WERI-Rb-1 (cell line): ENCODE data around the gene PLET1.

ENCODE experiments used
- DNase-seq: peaks from one replicate; pipeline ENCODE4 v3.0.0-alpha.2; 2020
- H3K27ac ChIP-seq: fragments of 250-450 bp; sonication (Bioruptor Pico); 2 replicates; pipeline ENCODE4 v1.5.1; 2020; ENCODE audit warnings: mild to moderate bottlenecking, moderate library complexity
- H3K27me3 ChIP-seq: fragments of 250-450 bp; sonication (Bioruptor Pico); 2 replicates; pipeline ENCODE4 v1.5.1; 2021; ENCODE audit warnings: mild to moderate bottlenecking, low read depth, moderate library complexity; ENCODE audit not compliant: insufficient read depth, severe bottlenecking
- H3K36me3 ChIP-seq: fragments of 250-450 bp; sonication (Bioruptor Pico); 2 replicates; pipeline ENCODE4 v1.5.1; 2020; ENCODE audit warnings: mild to moderate bottlenecking, moderate library complexity
- H3K4me3 ChIP-seq: 2 replicates; pipeline ENCODE4 v1.5.1; 2011; ENCODE audit warnings: low read depth, mild to moderate bottlenecking, control low read depth, low read length
- H3K9me3 ChIP-seq: fragments of 250-450 bp; sonication (Bioruptor Pico); 2 replicates; pipeline ENCODE4 v1.5.1; 2021; ENCODE audit warnings: mild to moderate bottlenecking, moderate library complexity; ENCODE audit not compliant: severe bottlenecking
- TF ChIP-seq, protein P1 (sequence below): IDR thresholded peaks from 2 replicates; pipeline ENCODE4 v1.5.1; 2011; ENCODE audit warnings: low read depth, mild to moderate bottlenecking, control low read depth, inconsistent platforms, low read length

The PLET1 gene

DNA sequence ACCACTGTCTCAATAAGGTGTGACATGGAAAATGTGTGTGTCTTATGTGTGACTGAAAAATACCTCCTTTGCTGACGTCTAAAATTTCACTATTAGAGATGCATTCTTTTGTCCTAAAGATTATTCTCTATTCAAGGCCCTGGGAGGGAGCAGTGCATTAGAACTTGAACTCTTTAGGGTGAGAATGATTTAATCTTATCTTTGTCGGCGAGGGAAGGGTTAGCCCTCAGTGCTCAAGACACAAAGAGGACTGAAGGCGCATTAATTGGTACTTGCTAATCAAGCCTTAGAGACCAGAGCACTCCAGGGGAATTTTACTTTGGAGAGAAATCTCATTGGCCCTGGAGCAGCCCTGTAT is 29.8 kb upstream of the PLET1 start:
- H3K36me3 ChIP-seq: no peaks in the 10 kb centered on the region
- no peak overlapping the region for H3K27ac ChIP-seq
- DNase-seq: no peak
- no peaks in the 10 kb centered on the region for H3K9me3 ChIP-seq
- peak overlapping the region; percentile 60 for H3K4me3 ChIP-seq
- TF ChIP-seq, protein P1, sequence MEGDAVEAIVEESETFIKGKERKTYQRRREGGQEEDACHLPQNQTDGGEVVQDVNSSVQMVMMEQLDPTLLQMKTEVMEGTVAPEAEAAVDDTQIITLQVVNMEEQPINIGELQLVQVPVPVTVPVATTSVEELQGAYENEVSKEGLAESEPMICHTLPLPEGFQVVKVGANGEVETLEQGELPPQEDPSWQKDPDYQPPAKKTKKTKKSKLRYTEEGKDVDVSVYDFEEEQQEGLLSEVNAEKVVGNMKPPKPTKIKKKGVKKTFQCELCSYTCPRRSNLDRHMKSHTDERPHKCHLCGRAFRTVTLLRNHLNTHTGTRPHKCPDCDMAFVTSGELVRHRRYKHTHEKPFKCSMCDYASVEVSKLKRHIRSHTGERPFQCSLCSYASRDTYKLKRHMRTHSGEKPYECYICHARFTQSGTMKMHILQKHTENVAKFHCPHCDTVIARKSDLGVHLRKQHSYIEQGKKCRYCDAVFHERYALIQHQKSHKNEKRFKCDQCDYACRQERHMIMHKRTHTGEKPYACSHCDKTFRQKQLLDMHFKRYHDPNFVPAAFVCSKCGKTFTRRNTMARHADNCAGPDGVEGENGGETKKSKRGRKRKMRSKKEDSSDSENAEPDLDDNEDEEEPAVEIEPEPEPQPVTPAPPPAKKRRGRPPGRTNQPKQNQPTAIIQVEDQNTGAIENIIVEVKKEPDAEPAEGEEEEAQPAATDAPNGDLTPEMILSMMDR: no peak
- H3K27me3 ChIP-seq: peaks cover 4% of the 10 kb centered on the region

DNA sequence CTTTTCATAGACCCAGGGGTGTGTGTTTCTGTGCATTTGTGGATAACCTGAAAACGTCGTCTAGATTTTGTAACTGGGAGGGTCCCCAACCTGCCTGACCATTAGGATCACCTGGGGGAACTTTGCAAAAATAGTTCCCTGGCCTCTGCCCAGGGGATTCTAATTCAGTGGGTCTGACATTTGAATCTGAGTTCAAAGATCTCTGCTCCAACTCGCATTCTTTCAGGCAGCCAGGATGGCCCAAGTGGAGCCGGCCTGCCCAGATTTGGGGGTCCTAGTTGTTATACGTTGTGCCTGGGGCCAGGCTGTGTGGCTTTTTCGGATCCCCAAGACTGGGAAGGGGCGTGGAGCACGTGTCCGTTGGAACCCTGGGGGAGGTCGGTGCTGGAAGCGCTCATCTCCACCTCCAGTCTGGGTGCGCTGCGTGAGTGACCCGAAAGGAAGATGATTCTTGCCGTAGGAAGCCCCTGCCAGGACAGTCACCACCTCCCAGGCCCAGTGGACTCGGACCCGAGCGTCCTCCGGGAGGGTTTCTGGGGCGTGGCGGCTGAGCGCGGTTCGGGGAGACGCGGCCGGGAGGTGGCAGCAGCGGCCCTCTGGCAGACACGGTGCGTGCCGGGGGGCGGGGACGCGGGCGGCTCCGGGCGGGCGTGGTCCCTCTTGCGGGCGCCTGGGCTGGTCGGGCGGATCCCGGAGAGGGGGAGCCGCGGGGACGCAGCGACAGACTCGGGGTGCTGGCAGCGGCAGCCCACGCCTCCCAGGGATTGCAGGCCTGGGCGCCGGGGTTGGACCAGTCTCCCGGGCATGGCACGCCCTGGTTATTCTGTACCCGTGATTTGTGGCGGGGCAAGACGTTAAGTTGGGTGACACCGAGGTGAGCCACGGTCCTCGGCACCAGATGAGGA is 29.2 kb upstream of the PLET1 start:
- peaks cover 4% of the 10 kb centered on the region for H3K27me3 ChIP-seq
- H3K4me3 ChIP-seq: peak overlapping the region; percentile 60
- no peak overlapping the region for H3K27ac ChIP-seq
- peak; percentile 78 for DNase-seq
- TF ChIP-seq, protein P1: peak; percentile 80
- no peaks in the 10 kb centered on the region for H3K9me3 ChIP-seq
- H3K36me3 ChIP-seq: no peaks in the 10 kb centered on the region

DNA sequence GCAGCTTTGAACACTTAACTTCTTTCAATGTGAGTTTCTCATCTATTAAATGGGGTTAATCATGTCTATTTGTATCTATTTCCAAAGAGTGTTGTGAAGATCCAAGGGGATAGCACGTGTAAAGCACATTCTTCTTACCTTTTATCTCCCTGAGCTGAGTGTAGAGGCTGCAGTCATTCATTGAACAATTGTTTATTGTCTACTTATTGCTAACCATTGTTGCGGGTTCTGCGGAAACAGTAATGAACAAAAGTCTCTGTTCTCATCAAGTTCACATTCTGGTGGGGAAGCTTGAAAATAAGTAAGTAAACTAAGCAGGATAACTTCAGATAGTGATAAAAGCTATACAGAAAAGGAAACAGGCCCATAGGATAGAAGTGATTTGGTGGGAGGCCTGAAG is 27.4 kb upstream of the PLET1 start:
- Histone ChIP-seq H3K4me3 (no peak overlapping the region), H3K36me3 (no peaks in the 10 kb centered on the region), H3K27ac (no peak overlapping the region), H3K9me3 (no peaks in the 10 kb centered on the region), H3K27me3 (peaks cover 4% of the 10 kb centered on the region)
- DNase-seq: no peak
- TF ChIP-seq, protein P1: no peak

DNA sequence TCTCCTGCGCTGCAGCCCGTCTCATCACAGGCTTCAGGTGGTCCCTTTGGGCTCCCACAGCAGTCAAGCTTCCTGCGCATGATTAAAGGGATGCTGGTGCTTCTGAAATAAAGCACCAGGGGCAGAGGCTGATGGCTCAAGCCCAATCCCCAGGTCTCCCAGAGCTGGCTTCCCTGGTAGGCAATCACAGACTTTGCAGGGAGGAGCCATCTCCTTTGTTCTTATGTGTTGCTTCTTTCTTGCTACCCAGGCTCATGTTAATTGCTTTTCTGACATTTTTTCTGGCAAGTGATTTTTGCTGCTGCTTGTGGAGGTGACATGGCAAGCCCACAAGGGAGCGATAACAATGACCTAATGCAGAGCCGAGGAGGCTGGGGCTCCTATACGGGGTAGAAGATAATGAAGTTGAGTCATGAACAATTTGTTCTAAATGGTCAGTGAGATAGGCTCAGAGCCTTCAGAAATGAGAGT is 25.2 kb upstream of the PLET1 start:
- DNase-seq: no peak
- TF ChIP-seq, protein P1: no peak
- no peak overlapping the region for H3K4me3 ChIP-seq
- H3K27ac ChIP-seq: no peak overlapping the region
- no peaks in the 10 kb centered on the region for H3K36me3 ChIP-seq
- H3K27me3 ChIP-seq: peaks cover 4% of the 10 kb centered on the region
- no peaks in the 10 kb centered on the region for H3K9me3 ChIP-seq

DNA sequence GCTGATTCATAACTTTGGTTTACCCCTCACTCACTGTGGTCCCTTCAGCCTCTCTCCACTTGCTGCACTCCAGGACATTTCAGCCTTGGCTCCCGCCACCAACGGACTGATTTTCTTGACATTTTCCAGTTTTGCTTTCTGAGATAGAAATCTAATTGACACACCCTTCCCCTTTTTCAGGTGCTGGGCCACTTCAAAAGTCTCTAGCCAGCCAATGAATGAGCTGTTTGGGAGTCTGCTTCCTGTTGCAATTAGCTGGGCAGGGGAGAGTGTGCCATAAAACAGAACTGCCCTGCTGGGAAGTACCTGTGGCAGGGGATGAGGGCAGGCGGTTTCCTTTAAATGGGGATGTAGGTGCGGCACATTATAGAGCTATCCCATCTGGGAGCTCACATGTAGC is 21.1 kb upstream of the PLET1 start:
- H3K9me3 ChIP-seq: no peaks in the 10 kb centered on the region
- no peaks in the 10 kb centered on the region for H3K27me3 ChIP-seq
- no peaks in the 10 kb centered on the region for H3K36me3 ChIP-seq
- TF ChIP-seq, protein P1: no peak
- no peak overlapping the region for H3K27ac ChIP-seq
- no peak overlapping the region for H3K4me3 ChIP-seq
- no peak for DNase-seq
